WTC11 (cell line): Measurements from ENCODE around the gene PRR5L. TPM values are rescaled to one million over a fixed set of nuclear protein-coding genes. Genes with fewer than 3 reads are reported as not detected.

Experiments used
- ATAC-seq: fragments of 200-7000 bp; cut with Tn5 transposase; 2 replicates; pipeline ENCODE4 v1.10.0; 2021; ENCODE audit warnings: mild to moderate bottlenecking, moderate library complexity
- CTCF ChIA-PET: fragments of 300-600 bp; sonication (Branson Sonifier 250); formaldehyde crosslinking; loops from one replicate; lab custom pipeline; 2021; ENCODE audit warnings: antibody characterized with exemption; lab: Charles Lee
- POLR2A ChIA-PET: fragments of 350-600 bp; sonication (Branson Sonifier 250); formaldehyde crosslinking; loops from one replicate; lab custom pipeline; 2021; ENCODE audit warnings: antibody characterized with exemption; lab: Charles Lee
- DNase-seq: peaks from one replicate; pipeline ENCODE4 v3.0.0; 2021; ENCODE audit warnings: low spot score
- H3K27ac Mint-ChIP-seq: 2 replicates; pipeline ENCODE4 v1.8.0; 2021; ENCODE audit warnings: mixed read lengths
- H3K27me3 Mint-ChIP-seq: 2 replicates; pipeline ENCODE4 v1.8.0; 2021; ENCODE audit warnings: low read depth, mild to moderate bottlenecking, moderate library complexity, mixed read lengths
- H3K36me3 Mint-ChIP-seq: 2 replicates; pipeline ENCODE4 v1.8.0; 2021; ENCODE audit warnings: mixed read lengths
- H3K4me1 Mint-ChIP-seq: 2 replicates; pipeline ENCODE4 v1.8.0; 2022; ENCODE audit warnings: mixed read lengths
- H3K4me3 Mint-ChIP-seq: 2 replicates; pipeline ENCODE4 v1.8.0; 2021; ENCODE audit warnings: mild to moderate bottlenecking, moderate library complexity, mixed read lengths
- H3K9me3 Mint-ChIP-seq: 2 replicates; pipeline ENCODE4 v1.8.0; 2021; ENCODE audit warnings: mixed read lengths
- ARID4B ChIP-seq: sonication (generic); formaldehyde crosslinking; IDR thresholded peaks from 2 replicates; pipeline ENCODE4 v1.8.0; 2023; ENCODE audit warnings: missing genetic modification reagents, mild to moderate bottlenecking, borderline replicate concordance
- ATF3 ChIP-seq: sonication (generic); formaldehyde crosslinking; conservative IDR thresholded peaks from 2 replicates; pipeline ENCODE4 v1.8.1; 2022; ENCODE audit warnings: mild to moderate bottlenecking, missing genetic modification reagents
- E2F5 ChIP-seq: sonication (generic); formaldehyde crosslinking; IDR thresholded peaks from 2 replicates; pipeline ENCODE4 v1.8.1; 2022; ENCODE audit warnings: mild to moderate bottlenecking, moderate library complexity, missing genetic modification reagents
- ETV6 ChIP-seq: sonication (generic); formaldehyde crosslinking; IDR thresholded peaks from 2 replicates; pipeline ENCODE4 v1.8.1; 2022; ENCODE audit warnings: mild to moderate bottlenecking, missing genetic modification reagents
- GABPB1 ChIP-seq: sonication (generic); formaldehyde crosslinking; IDR thresholded peaks from 2 replicates; pipeline ENCODE4 v1.8.1; 2023; ENCODE audit warnings: mild to moderate bottlenecking, missing genetic modification reagents
- GRHL2 ChIP-seq: fragments of 250-450 bp; sonication (Bioruptor Pico); IDR thresholded peaks from 2 replicates; pipeline ENCODE4 v1.8.0; 2022; ENCODE audit warnings: mild to moderate bottlenecking, moderate library complexity; ENCODE audit not compliant: insufficient replicate concordance, severe bottlenecking
- KAT7 ChIP-seq: sonication (generic); formaldehyde crosslinking; IDR thresholded peaks from 2 replicates; pipeline ENCODE4 v1.8.1; 2023; ENCODE audit warnings: missing genetic modification reagents, mild to moderate bottlenecking, borderline replicate concordance
- MAX ChIP-seq: sonication (generic); formaldehyde crosslinking; IDR thresholded peaks from 2 replicates; pipeline ENCODE4 v1.8.0; 2022; ENCODE audit warnings: mild to moderate bottlenecking, missing genetic modification reagents
- NFE2L1 ChIP-seq: sonication (generic); formaldehyde crosslinking; IDR thresholded peaks from 2 replicates; pipeline ENCODE4 v1.8.1; 2023; ENCODE audit warnings: missing genetic modification reagents
- TEAD1 ChIP-seq: sonication (generic); formaldehyde crosslinking; IDR thresholded peaks from 2 replicates; pipeline ENCODE4 v1.8.0; 2022; ENCODE audit warnings: mild to moderate bottlenecking, missing genetic modification reagents
- ZBTB21 ChIP-seq: sonication (generic); formaldehyde crosslinking; IDR thresholded peaks from 2 replicates; pipeline ENCODE4 v1.8.1; 2023; ENCODE audit warnings: mild to moderate bottlenecking, missing genetic modification reagents, borderline replicate concordance
- ZNF121 ChIP-seq: sonication (generic); formaldehyde crosslinking; IDR thresholded peaks from 2 replicates; pipeline ENCODE4 v1.8.0; 2023; ENCODE audit warnings: missing genetic modification reagents
- ZNF219 ChIP-seq: sonication (generic); formaldehyde crosslinking; IDR thresholded peaks from 2 replicates; pipeline ENCODE4 v1.8.0; 2023; ENCODE audit warnings: missing genetic modification reagents, mild to moderate bottlenecking, borderline replicate concordance
- ZNF281 ChIP-seq: sonication (generic); formaldehyde crosslinking; IDR thresholded peaks from 2 replicates; pipeline ENCODE4 v1.8.0; 2023; ENCODE audit warnings: mild to moderate bottlenecking, missing genetic modification reagents
- ZNF416 ChIP-seq: fragments of 250-450 bp; sonication (Bioruptor Pico); IDR thresholded peaks from 2 replicates; pipeline ENCODE4 v1.9.0; 2021; ENCODE audit warnings: mild to moderate bottlenecking, inconsistent platforms
- ZNF425 ChIP-seq: fragments of 250-450 bp; sonication (Bioruptor Pico); conservative IDR thresholded peaks from 2 replicates; pipeline ENCODE4 v1.9.0; 2021; ENCODE audit warnings: mild to moderate bottlenecking
- ZNF671 ChIP-seq: fragments of 250-450 bp; sonication (Bioruptor Pico); IDR thresholded peaks from 2 replicates; pipeline ENCODE4 v1.8.0; 2021; ENCODE audit warnings: mild to moderate bottlenecking
- ZSCAN18 ChIP-seq: fragments of 250-450 bp; sonication (Bioruptor Pico); IDR thresholded peaks from 2 replicates; pipeline ENCODE4 v2.1.2; 2022; ENCODE audit warnings: mild to moderate bottlenecking, moderate library complexity
- total RNA-seq: library from RNA; stranded (reverse); gene quantifications from 3 replicates; pipeline ENCODE4 v1.2.3, GENCODE V29; 2021

Gene PRR5L
- total RNA-seq, 1 experiment from 2014 or later: 3.9 TPM

GRCh38 chr11:36462321-36462720 lies 166.2 kb downstream of the PRR5L start:
- no peak for TF ChIP-seq ZBTB21
- TF ChIP-seq ZNF671: no peak
- TF ChIP-seq E2F5 (CRISPR knock-in tag): no peak
- TF ChIP-seq ZNF425 (CRISPR knock-in tag): no peak
- no peak for TF ChIP-seq NFE2L1
- no peak for TF ChIP-seq ARID4B (CRISPR knock-in tag)
- TF ChIP-seq ZNF281 (CRISPR knock-in tag): no peak
- no peak for TF ChIP-seq ZSCAN18
- TF ChIP-seq ATF3 (CRISPR knock-in tag): no peak
- TF ChIP-seq KAT7 (CRISPR knock-in tag): no peak
- TF ChIP-seq GRHL2 (CRISPR knock-in tag): no peak
- Mint-ChIP-seq H3K27me3 (no peaks in the 10 kb centered on the region), H3K9me3 (no peaks in the 10 kb centered on the region), H3K27ac (no peak overlapping the region), H3K4me1 (peaks cover 10% of the 10 kb centered on the region), H3K4me3 (no peak overlapping the region), H3K36me3 (no peaks in the 10 kb centered on the region; the same call in 1 of the 2 replicates)
- POLR2A ChIA-PET: no interaction called here
- ATAC-seq (no peak), DNase-seq (no peak)
- CTCF ChIA-PET: no interaction called here

- ATAC-seq: no peak; the same call in none of the 2 replicates
- no peak for DNase-seq
- Mint-ChIP-seq H3K36me3 (no peaks in the 10 kb centered on the region; the same call in 1 of the 2 replicates), H3K27me3 (no peaks in the 10 kb centered on the region), H3K27ac (no peak overlapping the region), H3K9me3 (no peaks in the 10 kb centered on the region), H3K4me1 (peaks cover 14% of the 10 kb centered on the region), H3K4me3 (no peak overlapping the region)
- CTCF ChIA-PET: interaction anchor here (1.4 to 2.4 kb wide), 2 partner anchors 15 to 29 kb away, joined by 3 to 6 read pairs; no protein-coding TSS in a partner anchor
- POLR2A ChIA-PET: no interaction called here
- TF ChIP-seq GABPB1 (no peak), ZNF121 (CRISPR knock-in tag) (no peak), ZNF219 (CRISPR knock-in tag) (no peak), TEAD1 (CRISPR knock-in tag) (no peak), MAX (CRISPR knock-in tag) (no peak), ETV6 (CRISPR knock-in tag) (no peak), ZNF416 (CRISPR knock-in tag) (no peak), ZNF425 (CRISPR knock-in tag) (no peak), E2F5 (CRISPR knock-in tag) (no peak)
Observed at GRCh38 chr11:36463781-36464180, 167.7 kb downstream of the PRR5L start.
